ENCODE measurements around the gene SPHK1.

Gene SPHK1

GRCh38 chr17:76404976-76405563 lies 20.7 kb downstream of the SPHK1 start:
- peak; percentile 73 for DNase-seq (ENCODE audit: low spot score)
- no peak for TF ChIP-seq CTCF (IDR thresholded peaks at IDR 0.05)
- H3K4me3 ChIP-seq, result no peak overlapping the region
- H3K27ac ChIP-seq, result peak overlapping the region in 1 of 2 donors; percentile 28

GRCh38 chr17:76405607-76405966 lies 21.2 kb downstream of the SPHK1 start:
- no peak for DNase-seq (ENCODE audit: low spot score)
- no peak for TF ChIP-seq CTCF (IDR thresholded peaks at IDR 0.05)
- Histone ChIP-seq H3K27ac (peak overlapping the region in 1 of 2 donors; percentile 28), H3K4me3 (no peak overlapping the region)

- TF ChIP-seq CTCF (IDR thresholded peaks at IDR 0.05), result no peak
- no peak overlapping the region for H3K4me3 ChIP-seq
- no peak overlapping the region for H3K27ac ChIP-seq
- peak; percentile 71 for DNase-seq (ENCODE audit: low spot score)
Observed at GRCh38 chr17:76405967-76406647, 21.7 kb downstream of the SPHK1 start.

GRCh38 chr17:76407509-76407908 lies 23.1 kb downstream of the SPHK1 start:
- Histone ChIP-seq H3K4me3 (no peak overlapping the region), H3K27ac (no peak overlapping the region)
- no peak for TF ChIP-seq CTCF (IDR thresholded peaks at IDR 0.05)
- DNase-seq (ENCODE audit: low spot score), result no peak

GRCh38 chr17:76408037-76408849 lies 23.8 kb downstream of the SPHK1 start:
- H3K4me3 ChIP-seq, result no peak overlapping the region
- peak; percentile 48 for TF ChIP-seq CTCF (IDR thresholded peaks at IDR 0.05)
- peak; percentile 72 for DNase-seq (ENCODE audit: low spot score)
- no peak overlapping the region for H3K27ac ChIP-seq

GRCh38 chr17:76410328-76410965 lies 26.0 kb downstream of the SPHK1 start:
- TF ChIP-seq CTCF (IDR thresholded peaks at IDR 0.05), result no peak
- no peak overlapping the region for H3K27ac ChIP-seq
- H3K4me3 ChIP-seq, result no peak overlapping the region
- DNase-seq (ENCODE audit: low spot score), result no peak
